ENCODE results near the gene JPH2.
"Not testable (repeated sequence)": the region's sequence is repeated elsewhere in the genome, so short reads cannot be mapped to it uniquely, and the experiment has no call there.

The JPH2 gene

DNA sequence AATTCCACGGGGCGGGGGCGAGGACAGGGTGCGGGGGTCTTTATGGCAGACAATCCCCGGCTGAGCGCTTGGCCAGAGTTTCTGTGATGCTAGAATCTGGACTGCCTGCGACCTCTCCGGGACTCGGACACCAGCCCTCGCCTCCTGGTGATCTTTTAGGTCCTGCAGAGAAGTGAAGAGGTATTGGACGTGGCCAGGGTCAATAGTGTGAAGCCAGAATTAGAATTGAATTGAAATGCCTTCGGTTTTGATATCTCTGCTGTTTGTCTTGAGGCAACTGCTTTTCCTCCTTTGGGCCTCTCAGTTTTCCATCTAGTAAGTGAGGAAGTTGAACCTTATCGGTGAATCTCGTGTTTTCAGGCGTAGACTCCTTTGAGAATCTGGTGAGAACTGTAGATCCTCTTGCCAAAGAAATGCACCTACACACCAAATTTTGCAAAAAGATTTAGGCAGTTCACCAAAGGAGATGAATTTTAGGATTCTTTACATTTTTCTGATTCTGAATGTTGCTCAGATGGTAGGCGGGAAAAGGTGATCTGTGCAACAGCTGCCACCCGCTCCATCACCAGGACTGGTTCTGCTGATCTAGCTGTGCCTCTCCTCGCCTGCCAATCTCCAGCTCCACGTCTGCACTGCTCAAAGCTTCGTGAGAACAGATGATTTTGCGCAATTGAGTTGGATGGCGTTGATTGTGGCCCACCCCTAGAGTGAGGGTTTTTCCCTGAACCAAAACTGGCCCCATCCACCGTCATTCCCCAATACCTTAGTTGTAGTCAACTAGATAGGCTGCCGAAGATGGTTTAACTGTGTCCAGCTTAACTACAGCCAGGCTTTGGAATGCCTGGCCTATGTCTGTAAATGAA, 24.4 kb upstream of the JPH2 start:
- DNase-seq (ENCODE audit: low read depth in 2 of 2): no peak

DNA sequence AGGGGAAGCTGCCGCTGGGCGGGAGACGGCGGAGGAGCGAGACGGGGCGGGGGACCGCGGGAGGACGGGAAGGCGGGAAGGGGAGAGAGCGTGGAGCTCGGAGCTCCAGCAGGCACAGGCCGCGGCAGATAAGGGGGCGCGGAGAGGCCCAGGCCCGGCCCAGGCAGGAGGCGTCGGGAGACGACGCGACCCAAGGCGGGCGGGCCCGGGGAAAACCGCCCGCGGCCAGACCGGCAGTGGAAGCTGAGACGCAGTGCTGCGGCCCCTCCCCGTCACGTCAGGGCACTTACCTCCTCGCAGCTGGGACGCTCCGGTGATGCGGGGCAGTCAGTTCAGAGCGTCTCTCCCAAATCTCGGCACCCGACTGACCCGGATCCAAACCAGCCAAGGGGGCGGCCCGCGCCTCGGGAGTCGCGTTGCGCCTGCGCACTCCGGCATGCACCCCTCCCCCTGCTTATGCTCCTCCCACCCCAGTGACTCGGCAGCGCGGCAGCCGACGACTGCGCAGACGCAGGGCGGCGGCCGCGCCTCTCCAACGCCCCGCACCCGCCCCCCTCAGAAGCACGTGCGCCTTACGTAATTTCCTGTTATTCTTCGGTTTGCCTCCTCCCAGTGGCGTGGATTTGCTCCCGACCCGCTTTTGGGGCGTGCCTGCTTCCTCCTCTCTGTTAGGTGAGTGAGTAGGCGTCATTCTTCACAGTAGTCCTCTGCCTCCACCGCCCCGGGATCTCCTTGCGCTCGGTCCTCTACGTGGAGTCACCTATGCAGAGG, 23.6 kb upstream of the JPH2 start, which contains the start of gene OSER1:
OSER1 (minus strand) TSS at position 366 of the 771 bp plus-strand sequence. CDS start 3,814 bp downstream, outside the sequence.
- DNase-seq (ENCODE audit: low read depth in 2 of 2): peak; percentile 94

DNA sequence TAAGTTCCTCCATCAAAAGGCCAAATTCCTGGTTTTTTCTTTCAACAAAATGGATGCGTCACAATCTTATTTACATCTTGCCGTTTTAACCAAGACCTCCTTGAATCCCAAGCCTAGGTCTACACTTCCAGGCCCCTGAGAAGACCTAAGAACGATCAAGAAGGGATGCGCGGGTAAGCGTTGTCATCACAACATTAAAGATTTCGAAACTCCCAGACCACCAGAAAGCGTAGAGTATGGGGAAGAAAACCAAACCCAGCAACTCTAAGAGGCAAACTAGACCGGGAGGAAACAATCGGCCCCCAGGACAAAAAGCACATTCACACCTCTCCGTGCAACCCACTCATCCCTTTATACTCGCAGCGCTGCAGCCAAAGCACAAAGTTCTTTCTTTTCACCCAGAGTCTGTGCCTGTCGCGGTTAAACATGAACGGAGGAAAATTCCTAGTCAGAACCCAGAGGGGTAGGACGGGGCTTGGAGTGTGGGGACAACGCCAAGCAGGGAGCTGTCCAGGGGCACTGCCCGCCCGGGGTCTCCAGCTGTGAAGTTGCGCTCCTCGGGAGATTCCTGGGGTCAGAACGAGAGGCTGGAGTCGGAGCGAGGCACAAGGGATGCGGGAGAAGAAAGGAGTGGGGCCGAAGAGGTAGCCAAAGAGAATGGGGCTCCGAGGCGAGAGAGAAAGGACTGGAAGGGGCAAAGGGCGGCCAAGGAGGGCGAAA, 22.9 kb upstream of the JPH2 start:
- DNase-seq (ENCODE audit: low read depth in 2 of 2): no peak

DNA sequence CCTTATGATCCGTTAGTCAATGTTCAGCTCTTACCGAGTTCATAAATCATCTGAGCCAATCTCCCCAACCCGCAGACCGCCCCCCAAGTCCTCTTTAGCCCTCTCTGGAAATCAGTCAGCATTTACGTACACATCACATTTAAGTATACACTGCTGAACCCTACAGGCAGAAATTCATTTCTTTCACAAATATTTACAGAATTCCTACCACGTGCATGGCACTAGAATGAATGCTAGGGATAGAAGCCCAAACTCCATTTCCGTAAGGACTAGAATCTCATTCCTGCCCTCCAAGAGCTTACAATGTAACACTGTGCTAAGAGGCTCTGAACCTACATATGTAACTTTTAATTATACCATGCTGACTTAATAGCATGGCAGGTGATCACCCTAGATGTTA, 21.8 kb upstream of the JPH2 start:
- DNase-seq (ENCODE audit: low read depth in 2 of 2): no peak

DNA sequence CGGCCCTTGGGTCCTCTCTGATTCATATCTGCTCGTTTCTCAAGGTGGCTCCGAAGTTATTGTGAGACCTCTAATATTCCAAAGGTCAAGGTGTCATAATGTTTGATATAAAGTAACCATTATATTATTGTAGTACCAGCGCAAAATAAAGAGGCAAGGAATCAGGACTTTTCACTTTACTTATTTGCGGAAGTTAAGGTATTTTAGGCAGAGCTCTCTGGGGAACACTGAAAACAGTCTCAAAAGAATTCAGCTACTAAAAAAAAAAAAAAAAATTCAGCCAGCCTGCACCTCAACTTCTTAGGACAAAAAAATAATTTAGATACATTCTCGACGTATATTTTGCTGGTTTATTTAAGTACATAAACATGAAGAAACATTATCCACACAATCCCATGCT, 21.2 kb upstream of the JPH2 start:
- DNase-seq (ENCODE audit: low read depth in 2 of 2): no peak

DNA sequence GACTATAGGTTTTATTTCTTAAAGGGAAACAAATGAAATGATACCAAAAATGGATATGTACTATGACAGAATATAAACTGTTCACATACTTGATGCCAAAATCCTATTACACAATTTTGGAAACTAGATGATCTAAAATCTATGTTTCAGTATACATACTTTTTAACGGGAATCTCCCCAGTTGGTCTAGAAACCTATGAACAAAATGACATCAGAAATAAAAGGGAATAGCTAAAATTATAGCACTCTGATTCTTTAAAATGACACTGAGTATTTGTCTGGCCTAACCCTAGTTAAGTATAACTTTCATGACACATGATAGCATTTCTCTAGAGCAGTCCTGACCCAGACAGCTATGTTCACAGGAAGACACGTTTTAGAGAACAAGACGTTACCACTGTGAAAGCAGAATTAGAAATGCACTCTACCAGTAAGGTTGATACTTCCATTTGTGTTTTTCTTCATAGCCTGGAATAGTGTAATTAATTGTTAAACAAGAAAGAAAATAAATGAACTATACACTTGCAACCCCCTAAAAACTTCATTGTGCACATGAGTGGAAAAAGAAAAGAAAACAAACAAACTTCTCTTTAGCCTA, 20.2 kb upstream of the JPH2 start:
- no peak for DNase-seq (ENCODE audit: low read depth in 2 of 2)

DNA sequence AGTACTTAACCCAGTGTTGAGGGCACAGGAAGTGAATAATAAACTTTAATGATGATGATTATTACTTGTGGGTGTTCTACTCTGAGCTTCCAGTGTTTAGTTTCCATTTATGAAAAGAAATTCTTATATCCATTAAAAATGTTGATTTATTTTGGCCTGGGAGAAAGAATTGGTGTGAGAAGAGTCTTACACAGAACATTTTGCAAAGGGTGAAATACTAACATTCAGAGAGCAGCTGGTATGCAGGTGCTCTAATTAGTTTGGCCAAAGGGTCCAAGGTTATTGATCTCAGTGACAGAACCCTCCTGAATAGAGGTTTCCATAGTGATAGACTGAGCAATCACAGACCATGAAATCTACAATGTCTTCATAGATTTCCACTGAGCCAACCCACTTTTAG, 19.1 kb upstream of the JPH2 start:
- DNase-seq (ENCODE audit: low read depth in 2 of 2): no peak

DNA sequence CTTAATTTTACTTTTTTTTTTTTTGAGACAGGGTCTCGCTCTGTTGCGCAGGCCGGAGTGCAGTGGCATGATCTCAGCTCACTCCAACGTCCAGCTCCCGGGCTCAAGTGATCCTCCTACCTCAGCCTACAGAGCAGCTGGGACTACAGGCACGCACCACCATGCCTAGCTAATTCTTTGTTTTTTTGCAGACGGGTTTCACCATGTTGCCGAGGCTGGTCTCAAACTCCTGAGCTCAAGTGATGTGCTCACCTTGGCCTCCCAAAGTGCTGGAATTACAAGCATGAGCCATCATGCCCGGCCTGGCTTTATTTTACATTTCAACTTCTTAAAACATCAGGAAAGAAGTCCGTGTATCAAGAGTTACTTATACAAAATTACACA, 17.8 kb upstream of the JPH2 start:
- no peak for DNase-seq (ENCODE audit: low read depth in 2 of 2)

DNA sequence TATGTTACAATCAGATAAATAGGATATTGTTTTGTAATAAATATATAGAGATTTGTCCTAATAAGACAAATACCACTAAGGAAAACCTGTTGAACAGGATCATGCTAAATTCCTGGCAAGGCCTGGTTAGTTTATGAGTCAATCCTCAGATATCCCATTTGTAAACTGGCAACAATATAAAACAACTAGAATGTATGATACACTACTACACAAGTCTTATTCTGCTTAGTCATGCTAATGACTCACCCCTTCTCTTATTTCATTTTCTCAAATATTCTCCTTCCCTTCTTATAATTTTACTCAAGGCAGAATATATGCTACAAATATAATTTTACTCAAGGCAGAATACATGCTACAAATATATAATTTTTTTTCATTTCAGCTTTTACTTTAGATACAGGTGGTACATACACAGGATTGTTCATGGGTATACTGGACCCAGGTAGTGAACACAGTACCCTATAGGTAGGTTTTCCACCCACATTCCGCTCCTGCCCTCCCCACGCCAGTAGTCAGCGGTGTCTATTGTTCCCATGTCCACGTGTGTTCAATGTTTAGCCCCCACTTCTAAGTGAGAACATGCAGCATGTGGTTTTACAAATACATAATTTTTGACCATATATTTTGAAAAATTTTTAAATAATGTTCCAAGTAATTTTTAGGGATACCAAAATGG, 17.3 kb upstream of the JPH2 start:
- DNase-seq (ENCODE audit: low read depth in 2 of 2): no peak

DNA sequence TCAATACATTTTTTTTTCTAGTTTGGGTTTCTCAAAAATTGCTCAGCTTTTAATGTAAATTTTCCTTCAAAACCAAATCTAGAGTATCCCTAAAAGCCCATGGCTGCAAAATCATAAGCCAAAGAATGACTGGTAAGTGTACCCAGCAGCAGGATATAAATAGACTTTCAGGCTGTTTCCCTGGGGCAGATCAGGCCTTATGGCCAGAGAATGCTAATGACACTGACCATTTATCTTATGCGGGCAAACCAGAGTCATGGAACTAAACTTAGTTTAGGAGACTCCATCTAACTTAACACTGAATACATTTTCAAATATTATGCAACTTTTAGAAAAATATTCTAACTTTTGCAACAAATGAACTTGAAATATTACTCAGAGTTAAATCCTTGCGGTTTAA, 16.2 kb upstream of the JPH2 start:
- no peak for DNase-seq (ENCODE audit: low read depth in 2 of 2)

DNA sequence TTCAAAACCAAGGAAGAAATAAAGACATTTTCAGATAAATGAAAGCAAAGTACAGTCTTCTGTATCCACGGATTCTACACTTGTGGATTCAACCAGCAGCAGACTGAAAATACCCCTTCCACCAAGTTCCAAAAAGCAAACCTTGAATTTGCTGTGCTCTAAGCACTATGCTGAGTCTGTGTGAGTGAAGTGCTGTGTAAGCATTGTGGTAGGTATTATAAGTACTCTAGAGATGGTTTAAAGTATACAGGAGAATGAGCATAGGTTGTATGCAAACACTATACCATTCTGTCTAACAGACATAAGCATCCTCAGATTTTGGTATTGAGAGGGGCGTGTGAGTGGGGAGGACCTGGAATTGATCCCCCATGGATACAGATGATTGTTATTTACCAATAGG, 14.0 kb upstream of the JPH2 start:
- no peak for DNase-seq (ENCODE audit: low read depth in 2 of 2)

DNA sequence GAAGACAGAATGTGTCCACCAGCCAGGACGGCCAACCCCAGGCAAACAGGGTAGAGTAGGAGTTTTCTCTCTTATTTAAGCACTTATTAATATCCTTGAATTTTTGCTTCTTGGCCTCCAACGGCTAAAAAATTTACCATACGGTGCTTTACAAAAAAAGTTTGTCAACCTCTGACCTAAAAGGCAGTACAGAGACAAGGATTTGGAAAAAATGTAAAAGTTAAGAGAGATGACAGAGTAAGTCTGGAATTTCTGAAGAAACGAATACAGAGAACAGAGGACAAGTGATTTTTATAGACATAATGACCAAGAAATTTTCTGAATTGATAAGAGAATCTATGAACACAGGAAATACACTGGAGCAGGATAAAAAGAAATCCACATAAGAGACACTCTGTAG, 13.4 kb upstream of the JPH2 start:
- DNase-seq (ENCODE audit: low read depth in 2 of 2): no peak

DNA sequence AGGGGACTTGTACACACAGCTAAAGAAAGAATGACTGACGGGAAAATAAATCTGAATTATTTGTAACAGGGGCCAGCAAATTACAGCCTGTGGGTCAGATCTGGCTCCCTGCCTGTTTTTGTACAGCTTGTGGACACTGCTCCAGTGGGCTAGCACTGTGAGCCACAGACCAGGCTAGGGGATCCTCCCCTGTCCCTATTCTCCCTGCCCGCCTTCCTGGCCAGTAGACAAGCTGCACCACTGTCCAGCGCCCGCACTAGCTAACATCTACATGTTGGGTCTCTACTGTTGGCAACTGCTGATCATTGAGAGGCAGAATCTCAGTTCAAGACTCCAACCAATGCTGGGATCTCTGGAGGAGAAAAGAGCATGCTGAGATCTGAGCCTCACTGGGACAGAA, 12.9 kb upstream of the JPH2 start:
- no peak for DNase-seq (ENCODE audit: low read depth in 2 of 2)

DNA sequence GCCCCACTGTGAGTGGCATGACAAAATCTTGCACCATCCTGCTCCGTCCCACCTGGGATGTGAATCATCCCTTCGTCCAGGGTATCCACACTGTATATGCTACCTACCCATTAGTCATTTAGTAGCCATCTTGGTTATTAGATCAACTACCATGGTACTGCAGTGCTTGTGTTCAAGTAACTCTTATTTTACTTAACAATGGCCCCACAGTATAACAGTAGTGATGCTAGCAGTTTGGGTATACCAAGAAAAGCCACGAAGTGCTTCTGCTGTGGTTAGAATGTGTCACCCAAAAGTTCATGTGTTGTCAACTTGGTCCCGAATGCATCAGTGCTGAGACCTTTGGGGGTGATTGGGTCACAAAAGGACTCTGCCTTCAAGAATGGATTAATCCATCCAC, 11.9 kb upstream of the JPH2 start:
- DNase-seq (ENCODE audit: low read depth in 2 of 2): no peak

DNA sequence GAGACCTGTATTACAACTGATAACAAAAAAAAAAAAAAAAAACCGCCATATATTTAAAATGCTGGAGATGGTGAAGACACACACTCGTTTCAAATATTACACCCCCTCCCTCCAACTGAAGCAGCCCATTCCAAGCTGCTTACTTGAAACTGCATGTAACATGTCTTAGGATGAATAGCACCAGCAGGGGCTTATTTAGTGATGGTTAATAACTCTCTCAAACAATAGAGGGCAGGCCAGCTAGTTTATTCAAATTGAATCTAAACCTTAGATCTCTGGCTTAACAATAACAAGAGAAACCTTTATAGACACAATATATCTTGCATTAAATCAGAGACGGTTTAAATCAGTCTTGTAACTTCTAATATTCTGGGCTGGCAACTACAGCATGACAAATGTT, 9.3 kb upstream of the JPH2 start:
- no peak for DNase-seq (ENCODE audit: low read depth in 2 of 2)

DNA sequence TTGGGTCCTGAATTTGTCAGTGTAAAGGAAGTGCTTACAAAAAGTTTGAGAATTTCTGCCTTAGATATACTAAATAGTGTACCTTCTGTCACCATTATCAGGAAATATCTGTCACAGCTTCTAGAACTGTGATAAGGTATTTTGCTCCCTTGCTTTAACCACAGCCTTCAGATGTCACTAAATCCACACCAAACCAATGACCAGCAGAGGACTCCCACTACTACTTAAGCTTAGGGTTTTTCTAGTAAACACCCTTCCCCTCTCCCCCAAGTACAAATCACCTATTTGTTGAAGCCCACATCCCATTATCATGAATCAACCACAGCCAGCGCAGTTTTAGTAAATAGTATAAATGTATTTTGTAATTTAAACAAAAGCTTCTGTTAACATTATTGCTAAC, 8.6 kb upstream of the JPH2 start:
- no peak for DNase-seq (ENCODE audit: low read depth in 2 of 2)

DNA sequence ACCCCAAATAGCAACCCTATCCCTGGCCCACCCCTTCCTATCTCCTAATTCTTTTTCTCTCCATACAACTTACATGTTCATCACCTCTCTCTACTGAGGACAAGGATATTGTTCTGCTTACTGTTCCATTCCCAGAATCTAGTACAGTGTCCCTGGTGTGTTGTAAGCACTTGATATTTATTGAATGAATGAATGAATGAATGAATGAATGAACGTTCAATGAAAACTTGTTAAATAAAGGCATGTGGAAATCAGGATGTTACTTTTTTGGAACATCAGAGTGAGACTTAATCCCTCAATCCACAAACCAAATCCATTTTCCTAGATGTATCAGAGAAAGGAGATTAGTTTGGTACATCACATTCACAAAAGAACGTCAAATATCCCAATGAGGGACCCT, 6.8 kb upstream of the JPH2 start:
- DNase-seq (ENCODE audit: low read depth in 2 of 2): no peak

DNA sequence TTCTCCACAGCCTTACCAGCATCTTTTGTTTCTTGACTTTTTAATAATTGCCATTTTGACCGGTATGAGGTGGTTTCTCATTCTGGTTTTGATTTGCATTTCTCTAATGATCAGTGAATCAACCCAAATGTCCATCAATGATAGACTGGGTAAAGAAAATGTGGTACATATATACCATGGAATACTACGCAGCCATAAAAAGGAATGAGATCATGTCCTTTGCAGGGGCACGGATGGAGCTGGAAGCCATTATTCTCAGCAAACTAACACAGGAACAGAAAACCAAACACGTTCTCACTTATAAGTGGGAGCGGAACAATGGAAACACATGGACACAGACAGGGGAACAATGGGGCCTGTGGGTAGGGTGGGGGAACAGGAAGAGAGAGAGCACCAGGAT, 4.7 kb upstream of the JPH2 start:
- not testable (repeated sequence) for DNase-seq (ENCODE audit: low read depth in 2 of 2)

DNA sequence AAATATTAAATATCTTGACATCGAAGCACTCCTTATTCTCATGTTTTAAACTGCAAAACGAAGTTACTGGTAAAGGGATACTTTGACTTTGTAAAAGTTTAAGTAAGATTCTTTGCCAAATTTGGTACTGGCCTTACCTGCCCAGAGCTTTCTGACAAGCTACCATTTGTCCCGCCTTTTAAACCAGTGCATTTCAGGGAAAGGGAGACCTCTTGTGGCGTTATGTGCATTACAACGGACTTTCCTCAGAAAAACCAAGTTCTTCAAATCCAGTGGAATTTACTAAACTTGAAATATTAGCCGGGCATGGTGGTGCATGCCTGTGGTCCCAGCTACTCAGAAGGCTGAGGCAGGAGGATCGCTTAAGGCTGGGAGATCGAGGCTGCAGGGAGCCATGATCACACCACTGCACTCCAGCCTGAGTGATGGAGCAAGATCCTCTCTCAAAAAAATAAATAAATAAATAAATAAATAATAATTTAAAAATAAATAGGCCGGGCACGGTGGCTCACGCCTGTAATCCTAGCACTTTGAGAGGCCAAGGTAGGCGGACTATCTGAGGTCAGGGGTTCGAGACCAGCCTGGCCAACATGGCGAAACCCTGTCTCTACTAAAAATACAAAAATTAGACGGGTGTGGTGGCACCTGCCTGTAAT, 3.3 kb upstream of the JPH2 start:
- not testable (repeated sequence) for DNase-seq (ENCODE audit: low read depth in 2 of 2)

DNA sequence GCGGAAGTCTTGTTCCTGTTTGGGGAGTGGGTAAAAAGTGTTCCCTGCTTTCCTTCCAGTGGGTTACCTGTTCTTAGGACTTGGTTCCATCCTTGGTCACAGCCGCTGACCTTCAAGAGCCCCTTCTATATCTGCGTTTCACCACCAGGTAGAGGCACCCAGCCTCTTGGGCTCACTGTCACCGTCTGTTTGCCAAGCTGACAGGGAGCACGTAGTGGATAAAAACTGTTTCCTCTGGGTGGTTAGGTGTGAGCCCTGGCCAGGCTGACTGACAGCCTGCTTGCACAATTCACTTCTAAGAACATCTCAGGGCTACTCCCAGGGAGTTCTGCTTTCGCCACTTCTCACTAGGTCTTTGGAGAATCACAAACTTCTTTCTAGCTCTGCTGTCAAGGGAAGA, 1.8 kb upstream of the JPH2 start:
- DNase-seq (ENCODE audit: low read depth in 2 of 2): no peak

Measured in stimulated activated CD8-positive, alpha-beta memory T cell treated with anti-CD3 and anti-CD28 coated beads, Interleukin-7, amount 100 ng/mL, for 4 hours (primary cell).